ENCODE measurements around the gene SCRN2. TPM values are rescaled to one million over a fixed set of nuclear protein-coding genes. Genes with fewer than 3 reads are reported as not detected.

SCRN2 gene
- total RNA-seq = 10 to 100 TPM; 33.4 to 55.9 (median 41.4) TPM
- 10 to 100 TPM; 27.5 to 34.8 TPM for polyA plus RNA-seq
- 28.1 reads per million, percentile 58 among the genes with 10 or more reads in this experiment for total RNA-seq

DNA sequence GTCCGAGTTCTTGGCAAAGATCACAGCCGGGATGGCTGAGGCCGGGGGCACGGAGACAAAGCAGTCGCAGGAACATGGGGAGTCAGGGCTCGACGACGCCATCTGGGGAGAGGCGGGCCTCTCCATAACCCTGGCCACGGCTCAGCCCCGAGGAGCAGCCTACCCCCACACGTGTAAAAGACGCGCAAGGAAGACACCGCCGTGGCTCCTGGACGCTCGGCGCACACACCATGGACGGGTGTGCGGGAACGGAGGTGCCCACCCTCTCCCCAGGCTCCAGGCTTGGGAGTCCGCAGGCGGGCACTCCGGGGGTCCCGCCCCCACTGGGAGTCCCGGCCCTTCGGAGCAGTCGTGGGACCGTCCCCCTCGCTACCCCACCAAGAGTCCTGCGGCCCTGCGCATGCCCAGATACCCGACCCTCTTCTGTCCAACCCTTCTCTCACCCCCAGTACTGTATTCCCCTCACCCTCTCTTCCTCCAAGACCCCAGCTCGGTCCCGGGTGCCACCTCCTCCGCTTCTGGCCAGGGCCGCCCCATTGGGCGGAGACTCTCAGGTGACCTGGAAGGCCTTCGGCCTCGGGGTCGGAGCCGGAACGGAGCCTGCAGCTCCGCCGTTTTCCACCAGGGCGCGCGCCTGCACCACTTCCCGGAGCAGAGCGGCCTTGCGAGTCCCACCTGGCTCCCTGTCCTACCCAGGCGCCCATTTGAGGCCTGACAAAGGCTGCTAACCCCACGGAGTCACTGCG, at the start of gene SCRN2:
TSS of gene SCRN2 (minus strand) at position 532 of the 746 bp plus-strand sequence. CDS start at position 102, 430 bp downstream.
- ATAC-seq (peak; percentile 94), DNase-seq (peak; percentile 71 to 94 (median 81))
- Histone ChIP-seq H3K9me3 (ENCODE audit: control insufficient read depth in 2 of 3, low read length in 3 of 3) (no peaks in the 10 kb centered on the region), H3K36me3 (ENCODE audit: control insufficient read depth in 2 of 3, insufficient read depth in 3 of 3, low read length in 3 of 3) (peaks cover 0 to 24% (median 0%) of the 10 kb centered on the region in 3 experiments), H3K4me1 (ENCODE audit: control insufficient read depth in 2 of 2, insufficient read depth in 2 of 2, low read length in 2 of 2) (peaks cover 19 to 21% of the 10 kb centered on the region in 2 donors), H3K27ac (ENCODE audit: low read depth, low read length) (peak within 1 kb of the TSS; percentile 75), H3K4me3 (ENCODE audit: low read length) (peak within 1 kb of the TSS; percentile 95), H3K27me3 (ENCODE audit: control insufficient read depth in 2 of 2, insufficient read depth in 2 of 2, low read length in 2 of 2) (peaks cover 0 to 6% of the 10 kb centered on the region in 2 donors)
- POLR2A ChIA-PET = interaction anchor here (0.6 to 5.0 kb wide), 7 partner anchors 9 to 131 kb away, joined by 3 to 42 read pairs (median 11); partner anchors contain the start of genes CDK5RAP3, LRRC46, MRPL10 and SP2
- CTCF ChIA-PET = interaction anchor here (0.6 to 11.5 kb wide), 7 partner anchors 10 to 130 kb away, joined by 3 to 290 read pairs (median 6); partner anchors contain the start of genes CDK5RAP3, LRRC46, MRPL10 and OSBPL7
- intact Hi-C loops (cut with micrococcal nuclease) = loop anchor here (1.0 to 10.0 kb wide), 9 partner anchors 10 to 776 kb away; partner anchors contain the start of genes LRRC46 (in 2 of the 2), MRPL10 (in 2 of the 2), PNPO (in 2 of the 2) and HOXB8 (in 1 of the 2)
- Mint-ChIP-seq H3K4me3 (peak within 1 kb of the TSS; percentile 84 to 99 (median 94)), H3K36me3 (peaks cover 0 to 4% (median under 1%) of the 10 kb centered on the region in 5 donors), H3K9me3 (no peaks in the 10 kb centered on the region), H3K4me1 (peaks cover 9 to 50% (median 38%) of the 10 kb centered on the region in 7 donors), H3K27ac (peak within 1 kb of the TSS; percentile 55 to 93 (median 86)), H3K27me3 (peaks cover 6 to 22% (median 18%) of the 10 kb centered on the region in 5 donors)

DNA sequence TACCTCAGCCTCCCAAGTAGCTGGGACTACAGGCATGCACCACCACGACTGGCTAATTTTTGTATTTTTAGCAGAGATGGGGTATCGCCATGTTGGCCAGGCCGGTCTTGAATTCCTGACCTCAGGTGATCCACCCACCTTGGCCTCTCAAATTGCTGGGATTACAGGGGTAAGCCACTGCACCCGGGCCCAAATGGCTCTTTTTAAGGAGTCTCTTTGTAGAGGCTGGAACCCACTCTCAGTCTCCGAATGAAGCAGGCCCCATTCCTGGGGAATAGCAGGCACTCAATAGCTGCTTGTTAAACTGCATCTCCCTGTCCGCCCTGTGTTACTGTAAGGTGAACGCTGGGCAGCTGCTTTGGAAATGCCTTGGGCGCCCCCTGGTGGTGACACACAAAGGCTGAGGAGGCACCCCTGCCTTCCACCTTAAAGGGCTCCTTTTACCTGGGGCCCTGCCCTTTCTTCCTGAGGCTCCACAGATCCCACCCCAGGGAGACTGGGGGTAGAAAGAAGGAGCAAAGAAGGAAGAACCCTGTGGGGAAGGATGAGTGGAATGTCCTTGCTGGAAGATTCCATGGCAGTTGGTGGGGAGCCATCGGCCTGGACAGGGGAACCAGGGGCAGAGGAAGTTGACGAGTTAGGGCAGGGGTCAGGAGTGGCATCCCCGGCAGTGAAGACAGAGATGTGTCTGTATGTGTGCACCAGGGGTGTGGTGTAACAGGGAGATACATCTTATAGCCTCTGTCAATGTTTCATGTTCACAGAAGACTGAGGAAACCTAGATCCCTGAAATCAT, 48.9 kb upstream of the SCRN2 start:
- Histone ChIP-seq H3K9me3 (ENCODE audit: control insufficient read depth in 2 of 3, low read length in 3 of 3) (no peaks in the 10 kb centered on the region), H3K27me3 (ENCODE audit: control insufficient read depth in 2 of 2, insufficient read depth in 2 of 2, low read length in 2 of 2) (no peaks in the 10 kb centered on the region), H3K36me3 (ENCODE audit: control insufficient read depth in 2 of 3, insufficient read depth in 3 of 3, low read length in 3 of 3) (no peaks in the 10 kb centered on the region), H3K27ac (ENCODE audit: low read depth, low read length) (no peak overlapping the region), H3K4me1 (ENCODE audit: control insufficient read depth in 2 of 2, insufficient read depth in 2 of 2, low read length in 2 of 2) (peaks cover 6 to 13% of the 10 kb centered on the region in 2 donors), H3K4me3 (ENCODE audit: low read length) (no peak overlapping the region)
- intact Hi-C loops (cut with micrococcal nuclease) = loop anchor here (1.0 to 10.0 kb wide), 3 partner anchors 49 to 195 kb away; partner anchors contain the start of genes SCRN2 (in 2 of the 2) and TBKBP1 (in 1 of the 2)
- Mint-ChIP-seq H3K4me3 (peak overlapping the region in 1 of 10 donors; percentile 53), H3K9me3 (no peaks in the 10 kb centered on the region), H3K36me3 (peaks cover 0 to 4% (median 3%) of the 10 kb centered on the region in 5 donors), H3K27me3 (no peaks in the 10 kb centered on the region), H3K4me1 (peaks cover 21 to 37% (median 33%) of the 10 kb centered on the region in 7 donors), H3K27ac (peak overlapping the region in 4 of 9 donors; percentile 34 to 60 (median 56))
- CTCF ChIA-PET = interaction anchor here (0.7 to 14.4 kb wide), 17 partner anchors 10 to 114 kb away, joined by 3 to 290 read pairs (median 3); partner anchors contain the start of genes CDK5RAP3, SCRN2 and SP6
- DNase-seq (peak; percentile 77 to 91 (median 88)), ATAC-seq (peak; percentile 99)
- POLR2A ChIA-PET = interaction anchor here (0.6 to 3.6 kb wide), 4 partner anchors 42 to 62 kb away, joined by 3 to 42 read pairs (median 10); partner anchors contain the start of gene SCRN2

DNA sequence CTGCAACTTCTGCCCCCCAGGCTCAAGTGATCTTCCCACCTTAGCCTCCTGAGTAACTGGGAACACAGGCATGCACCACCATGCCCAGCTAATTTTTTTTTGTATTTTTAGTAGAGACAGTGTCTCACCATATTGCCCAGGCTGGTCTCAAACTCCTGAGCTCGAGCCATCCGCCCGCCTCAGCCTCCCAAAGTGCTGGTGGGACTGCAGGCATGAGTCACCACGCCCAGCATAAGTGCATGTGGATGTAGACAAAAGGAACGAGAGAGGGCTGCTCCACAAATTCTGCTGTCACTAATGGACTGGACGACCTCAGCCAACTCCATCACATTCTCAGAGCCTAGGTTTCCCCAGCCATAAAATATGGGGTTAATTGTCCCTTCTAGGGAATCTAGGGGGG, 47.2 kb upstream of the SCRN2 start:
- no peaks in the 10 kb centered on the region for H3K9me3 ChIP-seq (ENCODE audit: control insufficient read depth in 2 of 3, low read length in 3 of 3)
- no peaks in the 10 kb centered on the region for H3K9me3 Mint-ChIP-seq
- peaks cover 0 to 26% of the 10 kb centered on the region in 2 donors for H3K4me1 ChIP-seq (ENCODE audit: control insufficient read depth in 2 of 2, insufficient read depth in 2 of 2, low read length in 2 of 2)
- no peaks in the 10 kb centered on the region for H3K27me3 Mint-ChIP-seq
- no peak overlapping the region for H3K27ac ChIP-seq (ENCODE audit: low read depth, low read length)
- peaks cover 0 to 4% (median 0%) of the 10 kb centered on the region in 5 donors for H3K36me3 Mint-ChIP-seq
- intact Hi-C loops (cut with micrococcal nuclease) = no loop called here
- H3K27ac Mint-ChIP-seq = no peak overlapping the region
- no peak for ATAC-seq
- POLR2A ChIA-PET = no interaction called here
- H3K4me1 Mint-ChIP-seq = peaks cover 18 to 38% (median 35%) of the 10 kb centered on the region in 7 donors
- CTCF ChIA-PET = interaction anchor here (0.7 to 14.4 kb wide), 3 partner anchors 44 to 230 kb away, joined by 3 to 290 read pairs (median 4); partner anchors contain the start of genes CDK5RAP3 and SCRN2
- no peak overlapping the region for H3K4me3 ChIP-seq (ENCODE audit: low read length)
- DNase-seq = no peak
- H3K4me3 Mint-ChIP-seq = peak overlapping the region in 1 of 10 donors; percentile 38
- H3K27me3 ChIP-seq (ENCODE audit: control insufficient read depth in 2 of 2, insufficient read depth in 2 of 2, low read length in 2 of 2) = no peaks in the 10 kb centered on the region
- H3K36me3 ChIP-seq (ENCODE audit: control insufficient read depth in 2 of 3, insufficient read depth in 3 of 3, low read length in 3 of 3) = no peaks in the 10 kb centered on the region

DNA sequence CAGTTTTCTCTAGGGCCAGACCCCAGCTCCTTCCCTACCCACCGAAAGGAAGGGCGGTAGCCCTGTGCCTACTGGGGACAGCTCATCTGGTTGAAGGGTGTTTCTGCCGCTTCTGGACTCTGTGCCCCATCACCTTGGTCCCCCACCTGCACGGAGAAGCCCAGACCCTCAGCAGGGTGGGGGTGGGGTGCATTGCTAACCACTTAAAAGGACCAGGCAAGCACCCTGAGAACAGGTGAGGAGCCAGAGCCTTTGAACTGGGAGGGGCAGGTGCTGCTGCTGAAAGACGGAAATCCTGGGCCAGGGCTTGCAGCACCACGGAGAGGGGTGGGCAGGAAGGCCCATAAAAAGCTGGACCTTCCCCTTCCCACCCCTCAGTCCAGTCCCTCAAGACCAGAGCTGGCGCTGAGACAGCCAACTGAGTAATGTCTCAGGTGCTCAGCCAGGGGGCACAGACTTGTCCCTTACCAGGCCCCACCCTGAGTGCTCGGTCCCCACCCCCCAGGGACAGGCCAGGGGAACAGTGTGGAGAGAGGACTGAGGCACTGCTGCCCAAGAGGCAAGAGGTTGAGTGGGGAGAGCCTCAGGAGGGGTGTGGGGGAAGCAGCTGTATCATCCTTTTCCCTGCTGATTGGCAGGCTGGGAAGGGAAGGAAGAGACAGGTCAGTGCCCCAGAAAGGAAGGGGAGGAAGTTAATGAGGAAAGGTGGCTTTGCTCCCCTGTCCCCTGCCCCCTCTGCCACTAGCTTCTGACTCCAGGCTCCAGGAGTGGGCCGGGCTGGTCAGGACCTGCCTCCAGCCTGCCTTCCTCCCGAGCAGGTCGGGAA, 44.0 kb upstream of the SCRN2 start:
- intact Hi-C loops (cut with micrococcal nuclease) = no loop called here
- ChIA-PET CTCF (interaction anchor here (0.9 to 14.4 kb wide), 2 partner anchors 41 to 86 kb away, joined by 3 to 290 read pairs; partner anchors contain the start of genes CDK5RAP3 and SCRN2), POLR2A (interaction anchor here (0.5 to 2.2 kb wide), 5 partner anchors 9 to 945 kb away, joined by 3 to 13 read pairs (median 4); partner anchors contain the start of genes LRRC46, MRPL10 and SP2)
- Histone ChIP-seq H3K27me3 (ENCODE audit: control insufficient read depth in 2 of 2, insufficient read depth in 2 of 2, low read length in 2 of 2) (no peaks in the 10 kb centered on the region), H3K4me1 (ENCODE audit: control insufficient read depth in 2 of 2, insufficient read depth in 2 of 2, low read length in 2 of 2) (peaks cover 0 to 31% of the 10 kb centered on the region in 2 donors), H3K9me3 (ENCODE audit: control insufficient read depth in 2 of 3, low read length in 3 of 3) (no peaks in the 10 kb centered on the region), H3K4me3 (ENCODE audit: low read length) (no peak overlapping the region), H3K27ac (ENCODE audit: low read depth, low read length) (no peak overlapping the region), H3K36me3 (ENCODE audit: control insufficient read depth in 2 of 3, insufficient read depth in 3 of 3, low read length in 3 of 3) (no peaks in the 10 kb centered on the region)
- peak overlapping the region in 5 of 9 donors; percentile 8 to 64 (median 26) for H3K27ac Mint-ChIP-seq
- H3K27me3 Mint-ChIP-seq = peaks cover 0 to 5% (median 0%) of the 10 kb centered on the region in 5 donors
- peaks cover 21 to 43% (median 37%) of the 10 kb centered on the region in 7 donors for H3K4me1 Mint-ChIP-seq
- H3K9me3 Mint-ChIP-seq = no peaks in the 10 kb centered on the region
- no peaks in the 10 kb centered on the region for H3K36me3 Mint-ChIP-seq
- peak; percentile 36 for ATAC-seq
- DNase-seq = peak in 6 of 9 donors; percentile 10 to 37 (median 34)
- peak overlapping the region in 8 of 10 donors; percentile 42 to 70 (median 65) for H3K4me3 Mint-ChIP-seq

DNA sequence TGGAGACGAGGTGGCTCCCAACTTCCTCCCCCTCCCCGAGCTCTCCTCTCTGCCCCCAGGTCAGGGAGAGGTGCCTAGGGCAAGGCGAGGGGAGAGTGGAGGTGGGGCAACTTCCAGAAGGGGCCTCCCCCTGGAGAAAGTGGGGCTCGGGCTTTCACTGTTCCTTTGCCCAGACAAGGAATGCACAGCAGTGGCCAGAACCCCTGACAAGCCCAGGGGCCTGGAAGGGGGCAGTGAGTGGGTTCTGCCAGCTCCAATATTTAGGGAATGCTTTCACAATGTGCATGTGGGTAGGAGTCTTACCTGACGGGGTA, 43.3 kb upstream of the SCRN2 start:
- Mint-ChIP-seq H3K27me3 (peaks cover 0 to 5% (median 0%) of the 10 kb centered on the region in 5 donors), H3K27ac (peak overlapping the region in 2 of 9 donors; percentile 12 to 64), H3K4me3 (peak overlapping the region in 6 of 10 donors; percentile 42 to 70 (median 66)), H3K9me3 (no peaks in the 10 kb centered on the region), H3K36me3 (no peaks in the 10 kb centered on the region), H3K4me1 (peaks cover 17 to 38% (median 33%) of the 10 kb centered on the region in 7 donors)
- ChIA-PET CTCF (interaction anchor here (14.4 kb wide), 1 partner anchor 41 kb away, joined by 290 read pairs; the partner anchor contains the start of gene SCRN2), POLR2A (interaction anchor here (1.0 to 1.2 kb wide), 2 partner anchors 11 to 53 kb away, joined by 7 read pairs; partner anchors contain the start of genes LRRC46 and MRPL10)
- ATAC-seq (no peak), DNase-seq (no peak)
- no peak overlapping the region for H3K4me3 ChIP-seq (ENCODE audit: low read length)
- H3K9me3 ChIP-seq (ENCODE audit: control insufficient read depth in 2 of 3, low read length in 3 of 3) = no peaks in the 10 kb centered on the region
- H3K4me1 ChIP-seq (ENCODE audit: control insufficient read depth in 2 of 2, insufficient read depth in 2 of 2, low read length in 2 of 2) = peaks cover 0 to 31% of the 10 kb centered on the region in 2 donors
- no peaks in the 10 kb centered on the region for H3K27me3 ChIP-seq (ENCODE audit: control insufficient read depth in 2 of 2, insufficient read depth in 2 of 2, low read length in 2 of 2)
- H3K36me3 ChIP-seq (ENCODE audit: control insufficient read depth in 2 of 3, insufficient read depth in 3 of 3, low read length in 3 of 3) = no peaks in the 10 kb centered on the region
- no peak overlapping the region for H3K27ac ChIP-seq (ENCODE audit: low read depth, low read length)
- intact Hi-C loops (cut with micrococcal nuclease) = no loop called here

Measured in naive thymus-derived CD4-positive, alpha-beta T cell (primary cell).